ENCODE measurements around the gene SLC1A4.
"Not testable (repeated sequence)": the region's sequence is repeated elsewhere in the genome, so short reads cannot be mapped to it uniquely, and the experiment has no call there.

The SLC1A4 gene

GRCh38 chr2:64963138-64963537, 26.1 kb upstream of the SLC1A4 start:
- in situ Hi-C loops (cut with MboI; ENCODE audit: low sequenced_read_pairs): not testable (repeated sequence)

DNA sequence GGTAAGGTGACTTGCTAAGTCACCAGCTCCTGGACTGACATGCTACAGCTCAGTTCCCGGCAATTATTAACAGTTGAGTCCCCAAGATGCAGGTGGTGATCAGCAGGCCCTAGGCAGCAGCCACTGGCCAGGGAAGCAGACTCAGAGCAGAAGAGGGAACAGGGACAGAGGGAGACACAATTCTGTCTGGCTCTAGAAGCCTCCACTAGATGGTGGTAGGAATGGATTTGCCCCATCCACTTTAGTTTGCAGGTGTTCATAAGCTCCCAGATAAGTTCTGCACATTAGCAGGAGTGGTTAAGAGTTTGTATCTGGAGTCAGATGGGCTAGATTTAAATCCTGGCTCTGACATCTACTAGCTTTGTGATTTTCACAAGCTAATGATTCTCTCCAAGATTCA, 25.5 kb upstream of the SLC1A4 start:
- in situ Hi-C loops (cut with MboI; ENCODE audit: low sequenced_read_pairs): no loop called here

GRCh38 chr2:64966017-64966416, 23.2 kb upstream of the SLC1A4 start:
- in situ Hi-C loops (cut with MboI; ENCODE audit: low sequenced_read_pairs): no loop called here

- in situ Hi-C loops (cut with MboI; ENCODE audit: low sequenced_read_pairs): no loop called here
These were observed 22.4 kb upstream of the SLC1A4 start for GRCh38 chr2:64966839-64967238.

GRCh38 chr2:64967601-64968000, 21.6 kb upstream of the SLC1A4 start:
- in situ Hi-C loops (cut with MboI; ENCODE audit: low sequenced_read_pairs): no loop called here

GRCh38 chr2:64969086-64969485, 20.1 kb upstream of the SLC1A4 start:
- in situ Hi-C loops (cut with MboI; ENCODE audit: low sequenced_read_pairs): not testable (repeated sequence)

DNA sequence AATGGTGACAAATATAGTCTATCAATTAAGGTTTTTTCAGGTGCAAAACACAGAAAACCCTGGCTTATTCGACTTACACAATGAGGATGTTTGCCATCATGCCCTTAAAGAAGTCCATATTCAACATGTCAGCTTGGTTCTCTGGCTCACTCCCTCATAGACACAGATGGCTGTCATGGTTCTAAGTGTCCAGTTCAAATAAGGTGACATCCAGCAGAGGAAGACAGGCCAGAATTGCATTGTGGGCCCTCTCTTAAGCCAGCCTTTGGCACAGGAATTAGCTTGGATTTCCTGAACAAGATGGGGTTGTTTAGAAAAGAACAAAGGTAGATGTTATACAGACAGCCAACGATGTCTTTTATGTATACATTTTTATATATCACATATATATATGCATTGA, 18.7 kb upstream of the SLC1A4 start:
- in situ Hi-C loops (cut with MboI; ENCODE audit: low sequenced_read_pairs): no loop called here

GRCh38 chr2:64972426-64972825, 16.8 kb upstream of the SLC1A4 start:
- in situ Hi-C loops (cut with MboI; ENCODE audit: low sequenced_read_pairs): no loop called here

DNA sequence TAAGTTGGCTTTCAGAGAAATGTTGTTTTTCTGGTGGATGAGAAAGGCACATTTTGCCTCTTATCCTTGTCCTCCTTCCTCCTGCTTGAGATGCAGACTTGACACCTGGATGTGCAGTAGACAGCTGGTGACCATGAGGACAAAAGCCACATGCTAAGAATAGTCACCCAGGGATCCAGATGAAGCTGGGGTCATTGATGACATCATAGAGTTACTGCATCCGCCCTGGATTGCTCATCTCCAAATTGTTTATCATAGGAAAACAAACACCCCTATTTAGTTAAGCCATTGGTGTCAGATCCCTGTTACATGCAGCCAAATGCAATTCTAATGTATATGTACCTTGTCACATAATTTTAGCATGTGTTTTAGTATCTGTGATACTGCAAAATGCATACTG, 16.3 kb upstream of the SLC1A4 start:
- in situ Hi-C loops (cut with MboI; ENCODE audit: low sequenced_read_pairs): no loop called here

GRCh38 chr2:64975232-64975821, 13.9 kb upstream of the SLC1A4 start:
- in situ Hi-C loops (cut with MboI; ENCODE audit: low sequenced_read_pairs): no loop called here

DNA sequence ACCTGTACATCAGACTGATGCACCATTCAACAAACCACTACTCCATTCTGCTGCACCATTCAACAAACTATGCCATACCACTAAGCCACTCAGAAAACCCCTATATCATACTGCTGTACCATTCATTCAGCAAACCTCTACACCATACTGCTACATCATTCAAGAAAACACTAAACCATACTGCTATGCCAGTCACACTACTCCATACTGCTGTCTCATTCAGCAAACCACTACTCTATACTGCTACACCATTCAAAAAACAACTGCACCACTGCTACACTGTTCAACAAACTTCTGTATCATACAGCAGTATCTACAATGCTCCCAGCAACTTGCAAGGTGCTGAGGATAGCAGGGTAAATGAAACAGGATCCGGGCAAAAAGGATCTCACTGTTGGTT, 12.9 kb upstream of the SLC1A4 start:
- in situ Hi-C loops (cut with MboI; ENCODE audit: low sequenced_read_pairs): no loop called here

DNA sequence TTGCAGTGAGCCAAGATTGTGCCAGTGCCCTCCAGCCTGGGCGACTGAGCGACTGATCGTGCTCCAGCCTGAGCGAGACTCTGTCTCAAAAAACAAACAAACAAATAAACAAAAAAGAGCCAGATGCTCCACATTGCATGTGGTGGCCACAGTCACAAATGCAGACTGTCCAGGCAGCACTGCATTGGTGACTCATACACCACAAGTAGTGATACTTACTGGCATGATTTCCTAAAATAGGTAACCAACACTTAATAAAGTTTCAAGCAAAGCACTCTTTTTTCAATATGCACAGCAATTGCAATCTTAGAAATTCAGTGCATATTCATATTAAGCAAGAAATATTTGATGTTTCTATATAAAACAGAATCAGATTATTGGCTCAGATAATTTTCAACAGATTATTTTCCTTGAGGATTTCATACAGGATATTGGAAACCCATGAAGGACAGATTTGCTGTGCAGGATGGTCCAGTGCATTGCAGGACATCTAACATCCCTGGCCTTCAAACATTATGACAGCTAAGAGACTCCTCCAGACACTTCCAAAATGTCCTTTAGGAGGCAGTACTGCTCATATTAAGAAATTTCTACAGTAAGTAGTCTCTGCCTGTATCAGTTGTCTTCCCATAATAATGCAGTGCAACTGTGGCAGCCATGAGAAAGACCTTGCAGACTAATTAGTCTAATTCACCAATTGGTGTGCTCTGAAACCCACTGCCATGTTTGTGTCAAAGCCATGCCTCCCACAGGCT, 10.5 kb upstream of the SLC1A4 start:
- in situ Hi-C loops (cut with MboI; ENCODE audit: low sequenced_read_pairs): no loop called here

DNA sequence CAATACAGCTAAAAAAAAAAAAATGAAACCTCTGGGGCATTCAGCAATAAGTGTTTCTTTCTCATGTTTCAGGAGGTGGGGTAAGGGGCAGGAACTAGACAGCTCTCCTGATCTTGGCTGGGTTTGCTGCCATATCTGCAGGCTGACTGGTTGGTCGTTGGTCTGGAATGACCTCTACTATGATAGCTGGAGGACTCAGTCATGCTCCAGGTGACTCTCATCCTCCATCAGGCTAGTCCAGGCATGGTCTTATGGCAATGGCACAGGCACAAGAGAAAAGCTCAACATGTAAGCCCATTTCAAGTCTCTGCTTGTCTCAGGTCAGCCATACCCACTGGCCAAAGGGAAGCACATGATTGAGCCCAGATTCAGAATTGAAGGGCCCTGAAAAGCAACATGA, 9.5 kb upstream of the SLC1A4 start:
- in situ Hi-C loops (cut with MboI; ENCODE audit: low sequenced_read_pairs): loop anchor here (10.0 kb wide), 1 partner anchor 45 kb away; no protein-coding TSS in a partner anchor

DNA sequence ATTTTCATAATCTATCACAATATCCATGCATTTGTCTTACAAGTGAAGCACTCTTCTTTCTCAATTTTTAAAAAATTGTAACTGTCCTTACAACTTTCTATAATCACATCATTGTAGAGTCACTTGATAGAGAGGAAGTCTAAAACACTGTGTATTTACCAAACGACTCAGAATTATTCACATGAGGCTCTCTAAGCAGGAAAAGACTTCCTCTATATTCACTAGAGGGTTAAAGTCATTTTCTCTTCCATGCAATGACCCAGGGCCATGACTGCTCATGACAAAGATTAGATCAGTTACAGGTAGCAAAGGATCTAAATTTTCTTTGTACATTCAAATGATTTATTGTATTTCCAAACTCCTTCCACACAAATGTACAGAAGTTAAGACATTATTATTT, 9.0 kb upstream of the SLC1A4 start:
- in situ Hi-C loops (cut with MboI; ENCODE audit: low sequenced_read_pairs): loop anchor here (10.0 kb wide), 1 partner anchor 45 kb away; no protein-coding TSS in a partner anchor

GRCh38 chr2:64982311-64982857, 6.8 kb upstream of the SLC1A4 start:
- in situ Hi-C loops (cut with MboI; ENCODE audit: low sequenced_read_pairs): loop anchor here (10.0 kb wide), 1 partner anchor 48 kb away; no protein-coding TSS in a partner anchor

GRCh38 chr2:64982932-64983331, 6.3 kb upstream of the SLC1A4 start:
- in situ Hi-C loops (cut with MboI; ENCODE audit: low sequenced_read_pairs): loop anchor here (10.0 kb wide), 1 partner anchor 48 kb away; no protein-coding TSS in a partner anchor

DNA sequence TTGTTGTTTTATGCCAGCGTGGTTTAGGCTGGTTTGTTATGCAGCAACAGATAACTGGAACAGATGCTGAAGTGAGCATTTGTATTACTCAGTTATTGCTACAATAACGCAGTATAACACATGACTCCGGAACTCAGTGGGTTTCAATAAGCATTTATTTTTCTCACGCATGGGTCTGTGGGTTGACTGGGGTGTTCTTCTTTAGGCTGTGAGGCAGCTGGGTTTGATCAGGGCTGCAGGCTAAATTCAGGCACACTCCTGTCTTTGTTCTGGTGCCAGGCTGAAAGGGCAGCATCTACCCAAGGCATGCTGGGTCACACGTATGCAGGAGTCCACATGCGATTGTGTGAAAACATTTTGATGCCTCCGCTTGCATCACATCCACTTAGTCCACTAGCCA, 3.8 kb upstream of the SLC1A4 start:
- in situ Hi-C loops (cut with MboI; ENCODE audit: low sequenced_read_pairs): loop anchor here (10.0 kb wide), 1 partner anchor 51 kb away; no protein-coding TSS in a partner anchor

DNA sequence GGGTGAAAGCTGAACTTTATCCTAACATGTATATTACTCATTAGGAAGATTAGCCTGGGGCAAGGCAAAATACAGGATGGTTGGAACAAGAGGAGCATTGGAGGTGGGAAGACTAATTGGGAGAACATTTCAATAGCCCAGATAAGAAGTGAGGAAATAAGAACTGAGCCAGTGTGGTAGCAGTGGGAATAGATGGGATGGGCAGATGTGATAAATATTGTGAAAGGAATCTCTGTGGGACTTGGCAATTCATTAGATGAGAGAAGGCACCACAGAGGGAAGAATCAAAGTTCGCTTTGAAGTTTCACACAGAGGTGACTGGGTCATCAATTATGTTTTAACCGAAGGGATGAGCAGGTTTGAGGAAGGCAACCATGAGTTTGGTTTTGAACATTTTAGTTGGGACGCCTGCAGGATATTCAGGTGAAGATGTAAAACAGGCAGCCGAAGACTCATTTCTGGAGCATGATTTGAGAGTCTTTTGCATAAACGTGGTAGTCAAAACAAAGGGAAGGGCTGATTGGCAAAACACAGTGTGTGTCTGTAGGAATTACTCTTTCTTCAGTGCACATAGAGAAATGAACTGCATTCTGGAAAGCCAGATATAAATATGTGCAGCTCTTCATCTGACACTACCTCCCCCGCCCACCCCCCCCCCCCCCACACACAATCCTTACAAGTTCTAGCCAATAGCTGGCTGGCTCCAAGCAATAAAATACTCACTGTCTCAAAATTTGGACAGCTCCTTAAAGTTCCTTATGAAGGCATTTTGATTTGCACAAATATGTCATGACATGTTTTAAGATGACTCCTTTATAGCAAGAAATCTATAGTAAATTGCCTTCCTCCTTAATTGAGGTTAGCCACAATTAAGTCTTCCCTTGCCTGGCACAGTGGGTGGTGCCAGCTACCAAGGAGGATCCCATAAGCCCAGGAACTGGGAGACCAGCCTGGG, 1.9 kb upstream of the SLC1A4 start:
- in situ Hi-C loops (cut with MboI; ENCODE audit: low sequenced_read_pairs): loop anchor here (10.0 kb wide), 1 partner anchor 52 kb away; no protein-coding TSS in a partner anchor

GRCh38 chr2:64987956-64988419, 1.2 kb upstream of the SLC1A4 start:
- in situ Hi-C loops (cut with MboI; ENCODE audit: low sequenced_read_pairs): loop anchor here (10.0 kb wide), 1 partner anchor 53 kb away; no protein-coding TSS in a partner anchor

- in situ Hi-C loops (cut with MboI; ENCODE audit: low sequenced_read_pairs): loop anchor here (10.0 kb wide), 1 partner anchor 54 kb away; no protein-coding TSS in a partner anchor
These were observed 626 bp upstream of the SLC1A4 start for GRCh38 chr2:64988420-64989125.
